Astrocyte of the spinal cord (primary cell): ENCODE measurements around the gene CASP7.
"Not testable (repeated sequence)": the region's sequence is repeated elsewhere in the genome, so short reads cannot be mapped to it uniquely, and the experiment has no call there.

Experiments used
- DNase-seq: peaks from one replicate; pipeline ENCODE4 v3.0.0; 2011; ENCODE audit warnings: low read depth, low spot score
- H3K4me3 ChIP-seq: 2 replicates; pipeline ENCODE4 v1.5.1; 2011; ENCODE audit warnings: low read depth, mild to moderate bottlenecking, low read length, moderate library complexity
- CTCF ChIP-seq: IDR thresholded peaks from 2 replicates; pipeline ENCODE4 v1.5.1; 2012; ENCODE audit warnings: low read depth, mild to moderate bottlenecking, low read length, inconsistent platforms
- in situ Hi-C: cut with HindIII; loops from 2 replicates; pipeline ENCODE4 v1.10.0; 2017; ENCODE audit warnings: low sequenced_read_pairs

The CASP7 gene

GRCh38 chr10:113770346-113770745 is 90.6 kb downstream of the CASP7 start:
- in situ Hi-C loops = no loop called here
- DNase-seq = no peak
- no peak for TF ChIP-seq CTCF
- H3K4me3 ChIP-seq = no peak overlapping the region

- H3K4me3 ChIP-seq, in situ Hi-C loops, DNase-seq: not testable (repeated sequence)
Observed at GRCh38 chr10:113771131-113771530, 91.4 kb downstream of the CASP7 start.

DNA sequence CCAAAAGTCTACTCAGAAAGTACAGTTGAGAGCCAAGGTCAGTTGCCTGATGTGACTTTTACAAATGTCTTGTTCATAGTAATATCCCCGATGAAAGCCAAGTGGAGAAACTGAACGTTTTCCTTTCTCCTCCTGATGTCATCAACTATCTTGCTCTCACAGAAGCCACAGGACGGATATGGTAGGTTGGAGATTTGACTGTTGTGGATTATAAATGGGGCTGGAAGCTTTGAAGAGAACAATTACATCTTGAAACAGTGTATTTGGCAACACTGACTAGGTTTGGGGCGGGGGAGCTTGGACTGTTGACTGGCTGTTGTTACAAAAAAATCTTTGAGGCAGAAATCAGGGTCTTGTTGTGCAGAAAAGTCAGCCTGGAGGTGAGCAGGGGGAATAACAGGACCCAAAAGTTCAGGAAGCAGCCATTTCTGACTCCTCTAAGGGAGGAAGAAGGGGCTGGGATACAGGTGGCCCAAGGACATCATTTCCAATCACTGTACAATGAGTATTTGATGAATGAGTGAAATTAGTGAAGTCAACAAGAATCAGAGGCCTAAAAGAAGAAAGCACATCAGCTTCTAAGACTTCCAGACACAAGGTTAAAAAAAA is 96.1 kb downstream of the CASP7 start:
- no peak for TF ChIP-seq CTCF
- H3K4me3 ChIP-seq = no peak overlapping the region
- DNase-seq = no peak
- in situ Hi-C loops = no loop called here

DNA sequence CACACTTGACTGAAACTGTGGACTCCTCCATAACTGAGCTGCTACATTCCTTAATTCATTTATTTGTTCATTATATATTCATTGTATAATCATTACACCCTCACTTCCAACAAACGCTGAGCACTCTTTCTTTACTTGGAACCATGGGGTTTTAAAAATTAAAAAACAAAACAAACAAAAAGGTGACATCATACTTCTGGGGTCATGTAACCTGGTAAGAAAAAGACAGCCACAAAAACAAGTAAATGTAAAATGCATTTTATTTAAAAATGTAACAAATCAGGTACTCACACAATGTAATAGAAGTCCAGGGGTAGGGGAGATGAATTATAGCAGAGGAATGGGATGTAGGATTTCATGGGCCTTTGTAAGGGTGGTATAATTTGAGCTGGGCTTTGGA is 96.8 kb downstream of the CASP7 start:
- TF ChIP-seq CTCF = no peak
- no peak overlapping the region for H3K4me3 ChIP-seq
- no peak for DNase-seq
- in situ Hi-C loops = no loop called here
